Smooth muscle cell (in vitro differentiated cells): ENCODE measurements around the gene UNC119. TPM values are rescaled to one million over a fixed set of nuclear protein-coding genes. Genes with fewer than 3 reads are reported as not detected.

Source experiments
- DNase-seq: peaks from one replicate; lab custom pipeline; 2025; ENCODE audit not compliant: unreplicated experiment; lab: John Stamatoyannopoulos, UW
- H2AFZ ChIP-seq: fragments of 200-600 bp; sonication (generic); 2 replicates; pipeline ENCODE4 v1.6.0; 2016; ENCODE audit warnings: antibody characterized with exemption, low read depth, mild to moderate bottlenecking
- H3F3A ChIP-seq: fragments of 200-600 bp; sonication (generic); 2 replicates; pipeline ENCODE4 v1.6.0; 2017; ENCODE audit warnings: antibody characterized with exemption, low read depth
- H3K27ac ChIP-seq: fragments of 200-600 bp; sonication (generic); 2 replicates; pipeline ENCODE4 v1.5.1; 2016; ENCODE audit warnings: low read depth, mild to moderate bottlenecking
- H3K27me3 ChIP-seq: fragments of 200-600 bp; sonication (generic); 2 replicates; pipeline ENCODE4 v1.6.1; 2016; ENCODE audit warnings: low read depth, mild to moderate bottlenecking
- H3K36me3 ChIP-seq: fragments of 200-600 bp; sonication (generic); 2 replicates; pipeline ENCODE4 v1.5.1; 2016; ENCODE audit warnings: low read depth
- H3K4me1 ChIP-seq: fragments of 200-600 bp; sonication (generic); 2 replicates; pipeline ENCODE4 v1.5.1; 2016; ENCODE audit warnings: low read depth
- H3K4me2 ChIP-seq: fragments of 200-600 bp; sonication (generic); 2 replicates; pipeline ENCODE4 v1.6.0; 2016; ENCODE audit warnings: mild to moderate bottlenecking
- H3K4me3 ChIP-seq: fragments of 200-600 bp; sonication (generic); 2 replicates; pipeline ENCODE4 v1.5.1; 2016; ENCODE audit warnings: mild to moderate bottlenecking
- H3K79me2 ChIP-seq: fragments of 200-600 bp; sonication (generic); 2 replicates; pipeline ENCODE4 v1.6.0; 2016; ENCODE audit warnings: low read depth, mild to moderate bottlenecking
- H3K9ac ChIP-seq: fragments of 200-600 bp; sonication (generic); 2 replicates; pipeline ENCODE4 v1.6.0; 2016; ENCODE audit warnings: low read depth
- H3K9me3 ChIP-seq: fragments of 200-600 bp; sonication (generic); replicated peaks from 2 replicates; pipeline ENCODE4 v1.5.1; 2016; ENCODE audit warnings: low read depth
- H4K20me1 ChIP-seq: fragments of 200-600 bp; sonication (generic); 2 replicates; pipeline ENCODE4 v1.6.0; 2016; ENCODE audit warnings: low read depth
- CTCF ChIP-seq: fragments of 200-600 bp; sonication (generic); IDR thresholded peaks from 2 replicates; pipeline ENCODE4 v1.5.1; 2017; ENCODE audit warnings: borderline replicate concordance, mild to moderate bottlenecking, antibody characterized with exemption; ENCODE audit not compliant: insufficient read depth, poor library complexity, severe bottlenecking
- WGBS: methylation state at CpG from one replicate; pipeline ENCODE4 v1.1.7; 2016; ENCODE audit warnings: low lambda C conversion rate; 5-methylcytosine and 5-hydroxymethylcytosine counted together
- polyA plus RNA-seq: library from polyadenylated mRNA; unstranded; fragments of >200 nt; fragmentation: Nextera tagmentation; extraction: Ambion mirVana; gene quantifications from 2 replicates; pipeline ENCODE4 v1.2.1, GENCODE V29; 2016
- total RNA-seq: library from RNA; depleted of rRNA; stranded (reverse); fragments of >200 nt; gene quantifications from 2 replicates; pipeline ENCODE4 v1.2.3, GENCODE V29; 2014

Gene UNC119
- total and polyA plus RNA-seq, 2 experiments from 2014 or later = 35.9 to 46.9 TPM

GRCh38 chr17:28547096-28547622 lies 5.3 kb downstream of the UNC119 start:
- peaks cover 9% of the 10 kb centered on the region for H3K79me2 ChIP-seq
- H3K27me3 ChIP-seq = no peaks in the 10 kb centered on the region
- no peak for TF ChIP-seq CTCF
- no peak overlapping the region for H2AFZ ChIP-seq
- 96% methylated on average over 14 of the region's 14 CpGs for WGBS
- H3K4me2 ChIP-seq = no peak overlapping the region
- H3K4me3 ChIP-seq = no peak overlapping the region
- H4K20me1 ChIP-seq = peaks cover 41% of the 10 kb centered on the region
- H3F3A ChIP-seq = no peaks in the 10 kb centered on the region
- DNase-seq = no peak
- no peaks in the 10 kb centered on the region for H3K9me3 ChIP-seq
- no peaks in the 10 kb centered on the region for H3K36me3 ChIP-seq
- H3K27ac ChIP-seq = no peak overlapping the region
- no peak overlapping the region for H3K9ac ChIP-seq
- peaks cover 15% of the 10 kb centered on the region for H3K4me1 ChIP-seq

GRCh38 chr17:28545787-28546415 lies 6.5 kb downstream of the UNC119 start:
- TF ChIP-seq CTCF = no peak
- Histone ChIP-seq H3K27me3 (no peaks in the 10 kb centered on the region), H3K36me3 (no peaks in the 10 kb centered on the region), H3K4me1 (peaks cover 15% of the 10 kb centered on the region), H3F3A (no peaks in the 10 kb centered on the region), H3K4me2 (no peak overlapping the region), H3K79me2 (no peaks in the 10 kb centered on the region), H3K27ac (no peak overlapping the region), H4K20me1 (peaks cover 32% of the 10 kb centered on the region), H3K9me3 (no peaks in the 10 kb centered on the region), H3K4me3 (no peak overlapping the region), H3K9ac (no peak overlapping the region), H2AFZ (no peak overlapping the region)
- DNase-seq = no peak
- WGBS = 85% methylated on average over 6 of the region's 6 CpGs

GRCh38 chr17:28545141-28545503 lies 7.3 kb downstream of the UNC119 start:
- H3K27ac ChIP-seq = no peak overlapping the region
- H2AFZ ChIP-seq = no peak overlapping the region
- H3F3A ChIP-seq = no peaks in the 10 kb centered on the region
- WGBS = 97% methylated on average over 2 of the region's 2 CpGs
- no peaks in the 10 kb centered on the region for H3K36me3 ChIP-seq
- H3K9me3 ChIP-seq = no peaks in the 10 kb centered on the region
- no peak for DNase-seq
- no peak overlapping the region for H3K4me2 ChIP-seq
- H3K4me1 ChIP-seq = peaks cover 8% of the 10 kb centered on the region
- no peak overlapping the region for H3K4me3 ChIP-seq
- no peaks in the 10 kb centered on the region for H3K27me3 ChIP-seq
- H3K9ac ChIP-seq = no peak overlapping the region
- no peak for TF ChIP-seq CTCF
- H3K79me2 ChIP-seq = no peaks in the 10 kb centered on the region
- peaks cover 24% of the 10 kb centered on the region for H4K20me1 ChIP-seq
